Neural cell (in vitro differentiated cells): ENCODE results near the gene KSR2.

Experiments
- CTCF ChIP-seq: fragments of 450-650 bp; IDR thresholded peaks from 2 replicates; pipeline ENCODE4 v1.5.1; 2014; ENCODE audit warnings: antibody characterized with exemption, mild to moderate bottlenecking, moderate library complexity; ENCODE audit not compliant: poor library complexity, severe bottlenecking
- EZH2 ChIP-seq: fragments of 200-600, 300-800 bp; shearing (Covaris generic), sonication (generic); IDR thresholded peaks from 2 replicates; pipeline ENCODE4 v1.6.1; 2014; ENCODE audit warnings: antibody characterized with exemption, low read length, borderline replicate concordance, mild to moderate bottlenecking; ENCODE audit not compliant: insufficient read depth, poor library complexity, severe bottlenecking
- POLR2AphosphoS5 ChIP-seq: IDR thresholded peaks from 2 replicates; pipeline ENCODE4 v1.6.1; 2012
- RAD21 ChIP-seq: fragments of 450-650 bp; conservative IDR thresholded peaks from 2 replicates; pipeline ENCODE4 v1.6.1; 2014; ENCODE audit warnings: antibody characterized with exemption, mild to moderate bottlenecking, moderate library complexity
- REST ChIP-seq: IDR thresholded peaks from 2 replicates; pipeline ENCODE4 v1.6.1; 2012; ENCODE audit warnings: borderline replicate concordance

- no peak for TF ChIP-seq CTCF
- TF ChIP-seq REST: no peak
- no peak for TF ChIP-seq EZH2
- TF ChIP-seq RAD21: no peak
- TF ChIP-seq POLR2AphosphoS5: no peak
Measured at GRCh38 chr12:117855165-117855564, 113.6 kb downstream of the KSR2 start.
